ENCODE measurements around the gene ERP44. TPM values are rescaled to one million over a fixed set of nuclear protein-coding genes. Genes with fewer than 3 reads are reported as not detected.

Gene ERP44
- total RNA-seq, 3 donors from 2014 or later: 15.7 to 17.8 (median 17.7) TPM

Other genes starting within 250 kb of the ERP44 start
- gene STX17, start 192.3 kb downstream of the ERP44 start, total RNA-seq: 10 to 100 TPM; 32.3 to 67.9 (median 50.1) TPM
- 10 to 100 TPM; 30.7 to 36.0 (median 34.7) TPM for gene INVS, start 243 bp upstream of the ERP44 start, total RNA-seq

All from breast epithelium (tissue), 3 donors.